ENCODE measurements around the gene ADAMTS12. TPM values are rescaled to one million over a fixed set of nuclear protein-coding genes. Genes with fewer than 3 reads are reported as not detected.

ADAMTS12 gene
- total and polyA plus RNA-seq, 2 of the 8 experiments (the other 6 are each of a cell fraction or from before 2014, with no cell fraction given), result 6.4 to 12.8 TPM

- Histone ChIP-seq H3K56ac (replicated peaks; ENCODE audit: insufficient read length, low read depth, low read length) (no peak overlapping the region), H2AFZ (ENCODE audit: low read length) (no peak overlapping the region), H4K8ac (ENCODE audit: extremely low read depth, insufficient read depth, low read length) (no peak overlapping the region), H3K27me3 (replicated peaks in 1 of 4; ENCODE audit: control insufficient read depth in 3 of 4, extremely low read depth in 1 of 4, insufficient read depth in 3 of 4, low read length in 3 of 4) (no peaks in the 10 kb centered on the region), H2AK5ac (ENCODE audit: low read depth, low read length) (no peak overlapping the region), H2BK15ac (ENCODE audit: low read length) (no peak overlapping the region), H3K79me2 (ENCODE audit: control insufficient read depth in 1 of 2, insufficient read depth in 2 of 2, low read length in 2 of 2) (no peaks in the 10 kb centered on the region), H4K5ac (ENCODE audit: insufficient read length, low read depth, low read length) (no peak overlapping the region), H3K4me1 (replicated peaks in 1 of 4; ENCODE audit: control insufficient read depth in 3 of 4, insufficient read depth in 4 of 4, low read length in 3 of 4) (0 out of 7 replicates have a peak, but pooled peaks cover 0 to 1% (median 0%) of the 10 kb centered on the region in 4 experiments), H3K27ac (ENCODE audit: low read depth, low read length) (no peak overlapping the region), H3K4me3 (ENCODE audit: extremely low read depth in 1 of 4, insufficient read depth in 2 of 4, low read depth in 3 of 4, low read length in 4 of 4) (no peak overlapping the region), H3K23me2 (ENCODE audit: low read depth, low read length) (no peaks in the 10 kb centered on the region), H3K9me3 (ENCODE audit: insufficient read depth in 2 of 2, low read depth in 1 of 2, low read length in 1 of 2) (no peaks in the 10 kb centered on the region), H3K79me1 (ENCODE audit: low read depth, low read length) (no peaks in the 10 kb centered on the region), H3K23ac (ENCODE audit: insufficient read length) (no peak overlapping the region), H2BK12ac (ENCODE audit: low read depth, low read length) (no peak overlapping the region), H3K4me2 (ENCODE audit: insufficient read depth in 1 of 2, low read depth in 2 of 2, low read length in 2 of 2) (no peak overlapping the region), H4K20me1 (replicated peaks in 1 of 2; ENCODE audit: control insufficient read depth in 1 of 2, insufficient read depth in 2 of 2, low read length in 2 of 2) (no peaks in the 10 kb centered on the region), H3K36me3 (ENCODE audit: control insufficient read depth in 2 of 4, insufficient read depth in 4 of 4, low read length in 3 of 4) (no peaks in the 10 kb centered on the region), H2BK5ac (ENCODE audit: low read depth, low read length) (no peak overlapping the region), H3K4ac (replicated peaks; ENCODE audit: insufficient read length, low read depth, low read length) (no peak overlapping the region), H2BK120ac (replicated peaks; ENCODE audit: low read depth, low read length) (no peak overlapping the region), H3K14ac (ENCODE audit: insufficient read length) (no peak overlapping the region), H3K9ac (replicated peaks in 1 of 4; ENCODE audit: extremely low read depth in 1 of 4, low read depth in 3 of 4, low read length in 3 of 4) (no peak overlapping the region), H2BK20ac (ENCODE audit: low read length) (no peak overlapping the region), H3K18ac (ENCODE audit: extremely low read depth, low read length) (no peak overlapping the region), H4K91ac (replicated peaks; ENCODE audit: insufficient read length, low read length) (no peak overlapping the region)
- 94% methylated on average over 8 of the region's 8 CpGs; no CpG with 5 or more reads in 1 of the 2 experiments for WGBS, 2 experiments (ENCODE audit: extremely low coverage in 1 of 2, insufficient coverage in 1 of 2, insufficient read length in 1 of 2, insufficient replicate concordance in 2 of 2, low coverage in 1 of 2, low lambda C conversion rate in 2 of 2, missing lambda C conversion rate in 1 of 2)
- FAIRE-seq (no peak), DNase-seq (ENCODE audit: low read depth in 1 of 2, low spot score in 2 of 2) (no peak)
- CTCF ChIA-PET (ENCODE audit: partially characterized antibody), result interaction anchor here (1.1 to 2.0 kb wide), 4 partner anchors 7 to 378 kb away, joined by 3 to 5 read pairs (median 4); no protein-coding TSS in a partner anchor
- POLR2A ChIA-PET (ENCODE audit: partially characterized antibody), result interaction anchor here (1.5 kb wide), 1 partner anchor 85 kb away, joined by 3 read pairs; no protein-coding TSS in a partner anchor
- TF ChIP-seq NANOG (IDR thresholded peaks at IDR 0.05; ENCODE audit: insufficient read depth, low read depth, low read length, poor library complexity, severe bottlenecking) (no peak), BCL11A (IDR thresholded peaks at IDR 0.05; ENCODE audit: low read depth in 2 of 2, low read length in 2 of 2) (no peak), TBP (IDR thresholded peaks at IDR 0.05; ENCODE audit: low read depth, low read length) (no peak)
Observed at GRCh38 chr5:33556330-33557328, 335.2 kb downstream of the ADAMTS12 start.

Measured in H1 (cell line).